PC-3 (cell line): ENCODE results near the gene PCNX2.

ENCODE experiments used
- CTCF ChIP-seq: fragments of 300-600 bp; sonication (generic); conservative IDR thresholded peaks from 2 replicates; pipeline ENCODE4 v1.5.1; 2017; ENCODE audit warnings: antibody characterized with exemption, low read depth, mild to moderate bottlenecking, low read length
- EZH2 ChIP-seq: fragments of 300-600 bp; sonication (generic); IDR thresholded peaks from one replicate; pipeline ENCODE4 v1.6.1; 2017; ENCODE audit warnings: antibody characterized with exemption, mild to moderate bottlenecking, low read length; ENCODE audit not compliant: unreplicated experiment
- EZH2phosphoT487 ChIP-seq: fragments of 300-600 bp; sonication (generic); IDR thresholded peaks from 2 replicates; pipeline ENCODE4 v1.6.1; 2018; ENCODE audit warnings: mild to moderate bottlenecking, antibody characterized with exemption, low read length, borderline replicate concordance

GRCh38 chr1:232958067-232958466 is 337.5 kb downstream of the PCNX2 start:
- TF ChIP-seq CTCF (no peak), EZH2phosphoT487 (no peak), EZH2 (no peak)
